HG03432 (cell line): ENCODE measurements around the gene PCSK7.

Source experiments
- ATAC-seq: cut with Tn5 transposase; IDR thresholded peaks from one replicate; pipeline ENCODE4 v1.9.1; 2021; ENCODE audit warnings: mild to moderate bottlenecking, moderate library complexity; ENCODE audit not compliant: unreplicated experiment

PCSK7 gene

DNA sequence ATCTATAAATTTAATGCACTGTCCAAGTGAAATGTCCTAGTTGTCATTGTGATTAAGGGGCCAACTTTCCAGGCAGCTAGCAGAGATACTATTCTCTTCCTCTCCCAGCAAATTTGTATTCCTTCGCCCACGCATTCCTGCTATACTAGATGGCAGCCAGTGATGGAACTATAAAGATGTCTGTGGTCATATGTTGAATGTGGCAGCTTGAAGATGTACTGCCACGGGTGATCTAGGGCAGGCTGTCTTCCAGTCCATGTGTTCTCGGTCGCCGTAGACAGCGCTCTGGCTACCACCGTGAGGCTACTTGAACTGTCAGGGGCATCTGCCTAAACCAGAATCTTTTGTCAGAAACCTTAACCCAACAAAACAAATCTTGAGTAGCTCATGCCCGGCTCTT, 61.7 kb downstream of the PCSK7 start:
- ATAC-seq, result no peak

GRCh38 chr11:117169736-117170135, 62.1 kb downstream of the PCSK7 start:
- no peak for ATAC-seq

DNA sequence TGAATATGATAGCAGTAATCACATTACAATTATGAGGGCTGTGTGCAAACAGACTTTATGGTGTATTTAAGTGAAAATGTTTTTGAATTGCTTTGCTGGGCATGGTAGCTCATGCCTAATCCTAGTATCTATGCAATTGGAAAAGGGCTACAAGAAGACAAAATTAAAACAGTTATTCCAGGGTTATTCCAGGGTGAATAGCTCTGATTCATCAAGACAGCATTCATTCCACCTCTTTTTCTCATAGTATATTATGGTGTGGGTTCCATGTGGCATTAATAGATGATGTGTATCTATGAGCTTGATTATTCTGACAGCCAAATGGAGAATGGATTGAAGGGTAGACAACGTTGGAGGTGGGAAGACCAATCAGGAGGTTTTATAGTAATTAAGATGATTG, 65.4 kb downstream of the PCSK7 start:
- ATAC-seq, result no peak

GRCh38 chr11:117160826-117161225, 71.0 kb downstream of the PCSK7 start:
- no peak for ATAC-seq

DNA sequence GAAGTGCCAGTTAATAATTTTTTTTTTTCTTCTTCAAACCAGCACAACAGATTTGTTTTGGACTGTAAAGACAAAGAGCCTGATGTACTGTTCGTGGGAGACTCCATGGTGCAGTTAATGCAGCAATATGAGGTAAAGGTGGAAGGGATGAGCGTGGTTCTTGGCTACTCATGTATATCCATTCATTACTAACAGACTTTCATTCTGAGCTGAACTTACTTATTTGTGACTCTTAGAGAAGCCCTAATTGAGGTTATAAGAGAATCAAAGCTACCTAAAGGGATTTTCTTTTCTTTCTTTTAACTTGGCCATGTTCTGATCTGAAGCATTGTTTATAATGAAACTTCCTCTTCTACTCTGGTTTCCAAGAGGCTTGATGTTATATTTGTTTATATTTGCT, 72.0 kb downstream of the PCSK7 start:
- no peak for ATAC-seq

DNA sequence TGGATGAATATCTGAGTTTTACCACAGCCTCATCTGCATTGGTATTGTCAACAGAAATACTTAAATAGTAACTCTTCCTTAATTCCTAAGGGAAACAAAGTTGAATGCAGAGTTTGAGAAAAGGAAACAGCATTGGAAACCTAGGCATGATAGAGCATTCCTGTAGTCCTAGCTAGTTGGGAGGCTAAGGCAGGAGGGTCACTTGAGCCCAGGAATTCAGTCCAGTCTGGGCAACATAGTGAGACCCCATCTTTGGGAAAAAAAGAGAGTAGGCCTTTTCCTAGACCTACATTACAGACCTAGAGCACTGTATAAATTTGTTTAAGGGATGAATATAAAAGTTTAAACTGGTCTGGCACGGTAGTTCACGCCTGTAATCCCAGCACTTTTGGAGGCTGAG, 74.4 kb downstream of the PCSK7 start:
- ATAC-seq, result no peak

GRCh38 chr11:117154468-117154867, 77.4 kb downstream of the PCSK7 start:
- ATAC-seq, result no peak
